HG03460 (cell line): ENCODE data around the gene MYLK.

Source experiments
- ATAC-seq: cut with Tn5 transposase; IDR thresholded peaks from one replicate; pipeline ENCODE4 v1.9.1; 2021; ENCODE audit not compliant: unreplicated experiment

The MYLK gene

GRCh38 chr3:123821920-123822319 lies 62.2 kb downstream of the MYLK start:
- ATAC-seq, result no peak

- no peak for ATAC-seq
These were observed 64.2 kb downstream of the MYLK start for GRCh38 chr3:123819949-123820348.

DNA sequence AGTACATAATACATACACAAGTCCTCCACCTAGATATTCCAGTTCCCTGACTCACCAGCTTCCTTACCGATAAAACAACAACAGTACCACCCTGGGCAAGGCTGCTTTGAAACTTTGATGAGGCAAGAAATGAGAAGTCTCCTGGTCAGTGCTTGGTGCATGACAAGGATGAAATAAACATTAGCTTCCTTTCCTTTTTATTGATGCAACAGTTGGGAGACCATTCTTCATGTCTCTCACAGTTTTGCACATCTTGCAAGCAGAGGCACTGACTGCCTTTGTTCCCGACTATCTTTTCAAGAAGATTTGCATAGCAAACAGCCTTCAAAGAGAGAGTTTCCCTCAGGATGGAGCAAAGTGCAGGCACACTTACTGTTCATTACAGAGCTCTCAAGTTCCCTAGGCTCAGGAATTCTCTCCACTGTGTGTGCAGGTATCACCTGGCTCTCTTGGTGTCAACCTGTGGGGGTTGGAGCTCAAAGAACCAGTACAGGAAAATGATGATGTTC lies 65.2 kb downstream of the MYLK start:
- ATAC-seq, result no peak

DNA sequence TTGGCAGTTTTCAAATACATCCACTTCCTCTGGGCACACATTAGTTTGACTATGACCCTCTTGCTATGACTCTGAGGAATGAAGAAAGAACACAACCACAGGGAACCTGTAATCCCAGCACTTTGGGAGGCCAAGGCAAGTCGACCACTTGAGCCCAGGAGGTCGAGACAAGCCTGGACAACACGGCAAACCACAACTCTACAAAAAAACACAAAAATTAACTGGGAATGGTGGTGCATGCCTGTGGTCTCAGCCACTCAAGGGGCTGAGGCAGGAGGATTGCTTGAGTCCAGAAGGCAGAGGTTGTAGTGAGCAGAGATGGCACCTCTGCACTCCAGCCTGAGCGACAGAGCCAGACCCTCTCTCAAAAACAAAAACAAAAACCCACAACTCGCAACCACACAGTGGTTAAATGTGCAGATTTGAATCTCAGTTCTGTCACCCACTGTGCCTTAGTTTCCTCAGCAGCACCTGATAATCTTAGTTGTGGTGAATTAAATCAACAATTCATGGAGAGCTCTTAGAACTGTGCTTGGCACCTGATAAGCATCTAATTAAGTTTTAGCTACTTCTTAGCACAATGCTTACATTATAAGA lies 65.7 kb downstream of the MYLK start:
- no peak for ATAC-seq

- no peak for ATAC-seq
These were observed 66.7 kb downstream of the MYLK start for GRCh38 chr3:123817413-123817812.

DNA sequence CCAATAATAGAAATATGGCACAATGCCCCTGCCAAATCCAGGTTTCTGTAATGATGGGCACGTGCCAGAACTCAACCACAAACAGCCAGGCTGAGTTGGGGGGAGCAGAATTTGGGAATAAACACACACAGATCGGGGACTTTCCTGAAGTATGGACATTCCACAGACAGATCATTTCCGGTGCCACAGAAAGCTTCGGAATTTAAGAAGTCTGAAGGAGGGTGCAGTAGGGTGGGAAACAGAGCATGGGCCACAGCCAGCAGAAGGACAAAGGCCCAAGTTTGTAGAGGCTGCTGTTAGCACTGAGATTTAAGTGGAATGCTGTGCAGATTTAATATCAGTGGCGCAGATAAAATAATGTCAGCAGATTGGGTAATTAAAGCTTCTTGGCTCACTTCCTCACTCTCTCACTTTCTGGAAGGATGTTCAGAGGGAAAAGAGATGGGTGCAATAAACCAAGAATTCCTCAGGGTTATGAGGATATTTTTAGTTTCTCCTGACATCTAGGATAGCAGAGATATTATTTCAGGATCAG lies 67.4 kb downstream of the MYLK start:
- no peak for ATAC-seq

GRCh38 chr3:123815981-123816380 lies 68.2 kb downstream of the MYLK start:
- ATAC-seq, result no peak

- no peak for ATAC-seq
These were observed 70.3 kb downstream of the MYLK start for GRCh38 chr3:123813876-123814275.

DNA sequence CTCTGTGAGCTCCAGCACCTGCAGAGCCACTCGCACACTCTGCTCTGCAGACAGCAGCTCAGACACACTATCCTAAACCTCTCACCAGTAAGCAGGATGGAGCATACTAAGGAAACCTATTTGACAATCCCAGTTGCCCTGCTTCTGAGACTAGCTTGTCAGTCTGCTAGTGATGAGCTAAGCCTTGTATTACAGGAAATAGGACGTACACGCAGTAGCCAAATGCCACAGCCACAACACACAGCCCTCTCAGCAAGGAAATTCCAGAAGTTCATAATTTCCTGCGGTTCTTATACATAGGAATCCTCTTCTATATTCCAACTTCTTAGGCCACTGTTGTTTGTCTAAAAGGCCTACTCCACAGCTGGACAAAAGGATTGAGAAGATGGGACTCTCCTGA lies 74.5 kb downstream of the MYLK start:
- ATAC-seq, result no peak

- ATAC-seq, result no peak
These were observed 75.3 kb downstream of the MYLK start for GRCh38 chr3:123808812-123809211.

DNA sequence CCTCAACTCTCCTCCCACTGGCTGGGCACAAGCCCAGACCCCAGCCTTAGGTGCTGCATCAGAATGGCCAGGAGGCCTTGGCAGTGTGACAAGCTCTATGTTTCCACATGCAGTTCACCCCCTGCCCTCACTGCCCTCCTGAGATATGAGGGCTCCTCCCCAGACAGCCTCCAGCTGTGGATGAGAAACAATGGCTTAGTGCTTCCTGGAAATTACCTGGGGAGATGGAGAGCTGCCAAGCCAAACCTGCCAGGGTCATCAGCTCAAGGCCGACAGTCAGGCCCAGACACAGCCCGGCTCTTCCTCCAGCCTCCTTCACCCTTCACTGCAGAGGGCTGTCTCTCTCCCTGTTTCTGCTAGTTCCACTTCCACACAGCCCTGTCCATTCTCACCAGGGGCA lies 76.3 kb downstream of the MYLK start:
- ATAC-seq, result no peak

- no peak for ATAC-seq
These were observed 78.6 kb downstream of the MYLK start for GRCh38 chr3:123805504-123805903.

DNA sequence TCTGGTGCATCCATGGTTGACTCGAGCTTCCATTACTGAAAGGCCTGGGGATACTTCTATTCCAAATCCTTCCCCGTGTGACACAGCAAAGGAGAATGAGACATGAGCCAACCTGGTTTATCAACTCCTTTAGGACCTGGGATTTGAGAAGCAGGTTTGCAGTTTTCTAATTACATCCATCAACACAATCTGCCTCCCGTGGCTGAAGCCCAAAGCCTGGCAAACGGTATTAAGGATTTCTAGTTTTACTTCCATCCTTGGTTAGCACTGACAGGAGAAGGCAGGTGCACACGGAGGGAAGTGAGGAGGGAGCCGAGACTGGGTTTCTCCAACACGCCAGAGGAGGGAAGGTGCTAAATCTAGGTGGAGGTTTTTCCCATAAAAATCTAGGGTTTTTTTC lies 79.0 kb downstream of the MYLK start:
- no peak for ATAC-seq

DNA sequence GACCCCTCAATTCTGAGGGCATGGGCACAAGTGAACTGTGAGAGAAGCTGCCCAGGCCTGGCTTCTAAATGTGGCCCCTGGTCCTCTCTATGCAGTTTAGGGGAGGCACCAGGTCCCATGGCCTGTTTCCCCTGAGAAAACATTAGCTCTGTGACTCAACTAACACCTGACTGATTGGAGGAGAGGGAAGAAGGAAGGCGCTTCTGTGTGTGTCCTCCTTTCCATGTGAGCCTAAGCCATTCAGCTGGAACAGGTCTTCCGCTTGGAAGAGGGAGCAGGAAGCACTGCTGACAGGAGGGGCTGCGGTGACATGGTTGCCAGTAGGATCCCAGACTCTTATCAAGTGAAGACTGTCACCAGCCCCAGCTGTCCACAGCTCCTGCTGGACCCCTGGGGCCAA lies 79.5 kb downstream of the MYLK start:
- ATAC-seq, result no peak

DNA sequence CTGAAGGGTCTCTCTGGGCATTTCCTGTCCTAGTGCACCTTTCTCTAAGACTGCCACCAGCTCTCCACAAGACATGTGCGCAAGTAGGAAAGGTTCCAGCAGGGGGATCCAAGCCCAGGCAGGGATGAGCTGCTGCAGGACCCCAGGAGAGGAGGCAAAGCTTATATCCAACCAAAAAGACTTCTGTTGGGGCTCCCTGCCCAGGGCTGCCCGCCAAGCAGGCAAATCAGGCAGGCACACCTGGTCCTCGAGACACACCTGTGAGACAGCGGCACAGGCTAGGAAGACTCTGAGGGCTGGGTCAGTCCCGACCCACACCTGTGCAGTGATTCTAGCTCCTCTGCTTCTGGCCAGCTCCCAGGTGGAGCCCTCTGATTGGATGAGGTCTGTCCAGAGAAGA lies 80.6 kb downstream of the MYLK start:
- no peak for ATAC-seq

GRCh38 chr3:123802007-123802625 lies 82.0 kb downstream of the MYLK start:
- no peak for ATAC-seq

- no peak for ATAC-seq
These were observed 82.7 kb downstream of the MYLK start for GRCh38 chr3:123801474-123801873.

DNA sequence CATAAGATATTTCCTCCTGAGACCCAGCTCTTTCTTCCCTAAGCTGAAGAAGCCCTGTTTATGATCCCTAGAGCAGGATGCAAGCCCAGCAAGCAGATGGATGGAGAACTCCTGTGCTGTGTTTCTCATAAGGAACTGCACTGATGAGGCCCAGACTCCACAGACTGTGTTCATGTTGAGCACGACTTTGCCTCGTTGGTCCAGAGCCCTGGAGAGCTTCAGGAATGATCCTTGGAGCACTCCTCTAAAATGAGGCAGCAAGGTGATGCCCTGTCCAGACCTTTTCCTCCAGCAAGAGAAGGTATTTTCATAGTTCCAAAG lies 83.8 kb downstream of the MYLK start:
- ATAC-seq, result no peak

DNA sequence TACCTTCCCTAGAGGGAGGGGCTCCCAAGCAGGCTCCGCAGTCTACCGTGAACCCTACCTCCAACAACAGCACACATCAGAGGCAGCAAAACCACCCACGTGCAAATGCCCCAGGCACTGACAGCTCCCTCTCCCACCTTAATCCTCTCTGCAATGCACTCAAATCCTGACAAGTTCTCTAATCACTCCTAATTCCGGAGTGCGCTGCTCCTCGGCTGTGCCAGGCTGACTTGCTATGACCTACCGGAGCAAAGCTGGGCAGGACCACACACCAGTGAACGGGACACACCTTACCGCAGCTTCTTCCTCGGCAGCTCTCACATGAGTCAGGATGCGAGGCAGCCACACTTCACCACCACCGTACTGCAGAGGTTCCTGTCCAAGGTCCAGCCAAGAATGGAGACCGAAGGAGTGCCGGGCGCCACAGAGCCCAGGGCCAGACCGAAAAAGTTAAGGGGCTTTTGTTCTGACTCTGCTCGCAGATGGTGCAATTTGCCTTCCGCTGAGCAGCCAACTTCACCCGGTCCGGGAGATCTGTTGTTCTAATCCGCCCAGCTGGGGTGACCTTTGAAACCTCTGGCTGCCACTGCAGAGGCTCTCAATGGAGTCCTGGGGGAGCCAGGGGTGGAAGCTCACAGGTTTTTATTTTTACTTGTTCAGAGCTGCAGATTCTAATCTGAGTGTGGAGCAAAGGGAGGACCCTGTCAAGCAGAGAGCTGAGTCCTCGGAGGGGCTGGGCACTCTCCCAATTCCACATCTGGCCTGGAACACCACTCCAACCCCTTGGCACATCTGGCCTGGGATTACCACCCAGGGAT lies 84.4 kb downstream of the MYLK start:
- no peak for ATAC-seq

DNA sequence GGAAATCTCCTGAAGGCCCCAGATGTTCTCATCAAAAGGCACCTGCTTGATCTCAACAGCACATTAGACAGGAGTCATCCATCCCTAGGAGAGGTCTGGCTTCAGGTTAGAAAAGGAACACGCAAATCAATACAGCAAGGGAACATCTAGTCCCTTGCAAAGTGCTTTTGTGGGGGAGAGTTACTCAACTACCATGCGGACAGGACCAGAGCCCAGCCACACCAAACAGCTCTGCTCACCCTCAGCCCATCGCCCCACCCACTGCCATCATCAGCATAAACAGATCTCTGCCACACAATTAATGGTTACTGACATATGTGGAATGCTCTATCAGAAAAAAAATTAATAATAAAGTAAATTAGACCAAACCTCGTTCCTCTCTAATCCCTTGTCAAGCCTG lies 85.6 kb downstream of the MYLK start:
- ATAC-seq, result no peak

DNA sequence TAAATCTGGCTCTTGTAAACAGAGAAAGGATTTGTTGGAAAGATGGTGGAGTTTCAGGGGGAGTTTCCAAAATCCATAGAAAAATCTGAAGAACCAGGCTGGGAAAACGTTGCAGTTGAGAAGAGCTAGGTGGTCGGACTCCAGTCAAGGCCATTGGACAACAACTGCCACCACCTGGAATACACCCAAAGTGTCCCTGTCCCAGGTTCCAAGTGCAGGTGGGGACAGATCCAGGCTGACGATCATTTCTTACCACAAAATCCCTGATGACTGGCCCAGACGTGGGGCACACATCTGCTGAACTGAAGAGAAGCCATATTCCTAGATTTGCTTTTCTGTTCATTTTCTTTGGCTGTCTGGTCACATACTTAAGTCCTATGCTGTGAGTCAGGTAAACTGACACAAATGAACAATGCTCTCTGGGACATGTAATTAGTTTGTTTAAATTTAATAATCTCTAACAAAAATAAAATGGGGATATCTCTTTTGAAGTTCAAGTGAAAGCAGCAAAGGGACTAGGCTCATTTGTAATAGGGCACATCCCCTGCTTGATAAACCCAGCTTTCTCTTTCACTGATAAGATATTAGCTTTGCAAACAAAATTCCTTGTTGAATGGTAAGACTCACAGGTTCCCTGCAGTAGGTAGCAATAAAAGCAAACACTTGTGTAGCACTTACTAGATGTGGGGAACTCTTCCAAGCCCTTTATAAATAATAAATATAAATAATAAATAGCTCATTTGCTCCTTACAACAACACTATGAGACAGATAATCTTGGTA lies 88.5 kb downstream of the MYLK start:
- no peak for ATAC-seq
